Measurements from ENCODE around the gene MED10. TPM values are rescaled to one million over a fixed set of nuclear protein-coding genes. Genes with fewer than 3 reads are reported as not detected.

The MED10 gene
- total and polyA plus RNA-seq, 2 donors (not counting 1 experiment from before 2014, with no cell fraction given), result 49.9 to 50.9 TPM

DNA sequence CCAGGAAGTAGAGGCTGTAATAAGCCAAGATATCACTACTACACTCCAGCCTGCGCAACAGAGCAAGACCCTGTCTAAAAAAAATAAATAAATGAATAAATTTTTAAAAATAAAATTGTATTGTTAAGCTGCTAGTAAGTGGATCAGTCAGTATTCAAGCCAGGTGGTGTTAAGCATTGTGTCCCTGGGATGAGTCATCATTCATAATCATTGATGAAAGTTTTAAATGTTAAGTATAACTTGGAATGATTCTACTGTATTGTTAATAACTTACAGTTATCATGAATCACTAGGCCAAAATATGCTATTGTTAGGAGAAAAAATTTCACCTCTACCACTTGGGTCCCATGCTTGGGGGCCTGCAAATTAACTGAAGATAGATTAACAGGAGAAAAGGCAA is 38.2 kb downstream of the MED10 start:
- ChIA-PET CTCF (no interaction called here), POLR2A (no interaction called here)
- no peak overlapping the region for H3K27ac Mint-ChIP-seq
- no peaks in the 10 kb centered on the region for H3K79me2 ChIP-seq (ENCODE audit: control insufficient read depth, insufficient read depth, low read length)
- H3K4me1 ChIP-seq (ENCODE audit: control insufficient read depth in 2 of 2, insufficient read depth in 2 of 2, low read length in 2 of 2), result no peaks in the 10 kb centered on the region
- WGBS (ENCODE audit: insufficient coverage), result no CpG with 5 or more reads among the region's 1 CpG
- no peak overlapping the region for H3K4me3 Mint-ChIP-seq
- no peak for DNase-seq
- TF ChIP-seq, protein P1, sequence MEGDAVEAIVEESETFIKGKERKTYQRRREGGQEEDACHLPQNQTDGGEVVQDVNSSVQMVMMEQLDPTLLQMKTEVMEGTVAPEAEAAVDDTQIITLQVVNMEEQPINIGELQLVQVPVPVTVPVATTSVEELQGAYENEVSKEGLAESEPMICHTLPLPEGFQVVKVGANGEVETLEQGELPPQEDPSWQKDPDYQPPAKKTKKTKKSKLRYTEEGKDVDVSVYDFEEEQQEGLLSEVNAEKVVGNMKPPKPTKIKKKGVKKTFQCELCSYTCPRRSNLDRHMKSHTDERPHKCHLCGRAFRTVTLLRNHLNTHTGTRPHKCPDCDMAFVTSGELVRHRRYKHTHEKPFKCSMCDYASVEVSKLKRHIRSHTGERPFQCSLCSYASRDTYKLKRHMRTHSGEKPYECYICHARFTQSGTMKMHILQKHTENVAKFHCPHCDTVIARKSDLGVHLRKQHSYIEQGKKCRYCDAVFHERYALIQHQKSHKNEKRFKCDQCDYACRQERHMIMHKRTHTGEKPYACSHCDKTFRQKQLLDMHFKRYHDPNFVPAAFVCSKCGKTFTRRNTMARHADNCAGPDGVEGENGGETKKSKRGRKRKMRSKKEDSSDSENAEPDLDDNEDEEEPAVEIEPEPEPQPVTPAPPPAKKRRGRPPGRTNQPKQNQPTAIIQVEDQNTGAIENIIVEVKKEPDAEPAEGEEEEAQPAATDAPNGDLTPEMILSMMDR (IDR thresholded peaks at IDR 0.05), result no peak
- no peak for TF ChIP-seq EZH2 (IDR thresholded peaks at IDR 0.05; ENCODE audit: borderline replicate concordance, insufficient read depth, low read depth, low read length, poor library complexity, severe bottlenecking)
- no peaks in the 10 kb centered on the region for H3K27me3 Mint-ChIP-seq
- no peak overlapping the region for H3K4me3 ChIP-seq (ENCODE audit: control extremely low read depth in 1 of 5, extremely low read depth in 1 of 5, insufficient read depth in 1 of 5, low read depth in 2 of 5, low read length in 4 of 5)
- ATAC-seq (ENCODE audit: low read depth), result no peak
- no peaks in the 10 kb centered on the region for H3K9me3 Mint-ChIP-seq (ENCODE audit: insufficient read depth)
- no peak overlapping the region for H3K27ac ChIP-seq (ENCODE audit: low read length in 2 of 2)
- H3K9me3 ChIP-seq (ENCODE audit: control extremely low read depth in 1 of 3, control insufficient read depth in 2 of 3, insufficient read depth in 1 of 3, low read length in 2 of 3), result no peaks in the 10 kb centered on the region
- H3K36me3 ChIP-seq (replicated peaks in 1 of 2; ENCODE audit: control extremely low read depth in 1 of 2, control insufficient read depth in 1 of 2, extremely low read depth in 1 of 2, insufficient read depth in 2 of 2, low read length in 1 of 2), result no peaks in the 10 kb centered on the region
- H3K4me2 ChIP-seq (replicated peaks; ENCODE audit: low read depth, low read length, poor library complexity, severe bottlenecking), result no peak overlapping the region
- no peak overlapping the region for H2AFZ ChIP-seq (ENCODE audit: insufficient read depth, low read depth, low read length, poor library complexity, severe bottlenecking)
- H3K27me3 ChIP-seq (replicated peaks in 1 of 4; ENCODE audit: control extremely low read depth in 1 of 4, control insufficient read depth in 3 of 4, insufficient read depth in 4 of 4, low read length in 3 of 4), result no peaks in the 10 kb centered on the region
- H4K20me1 ChIP-seq (ENCODE audit: control insufficient read depth, insufficient read depth, low read length, poor library complexity, severe bottlenecking), result no peaks in the 10 kb centered on the region
- H3K4me1 Mint-ChIP-seq, result no peaks in the 10 kb centered on the region
- intact Hi-C loops (cut with micrococcal nuclease), result no loop called here
- H3K9ac ChIP-seq (ENCODE audit: low read length), result no peak overlapping the region

DNA sequence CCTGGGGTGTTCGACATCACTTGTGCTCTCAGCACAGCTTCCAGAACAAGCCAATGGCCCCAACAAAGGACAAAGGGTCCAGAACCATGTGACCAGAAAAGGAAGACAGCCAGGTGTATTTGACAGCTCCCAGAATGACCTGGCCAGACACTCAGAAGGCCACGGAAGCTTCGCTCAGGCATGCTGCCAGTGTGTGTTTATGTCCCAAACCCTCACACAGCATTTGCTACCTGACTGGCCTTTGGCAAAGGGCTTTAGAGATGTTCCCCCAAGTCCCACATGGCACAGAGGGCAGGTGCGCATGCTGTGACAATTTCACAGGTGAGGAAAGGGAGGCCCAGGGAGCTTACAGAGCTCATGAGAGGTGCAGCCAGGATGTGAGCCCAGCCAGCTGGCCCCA is 39.5 kb downstream of the MED10 start:
- DNase-seq, result no peak
- Mint-ChIP-seq H3K27me3 (no peaks in the 10 kb centered on the region), H3K27ac (no peak overlapping the region), H3K9me3 (ENCODE audit: insufficient read depth) (no peaks in the 10 kb centered on the region), H3K4me1 (no peaks in the 10 kb centered on the region), H3K4me3 (no peak overlapping the region)
- H3K9me3 ChIP-seq (ENCODE audit: control extremely low read depth in 1 of 3, control insufficient read depth in 2 of 3, insufficient read depth in 1 of 3, low read length in 2 of 3), result no peaks in the 10 kb centered on the region
- H3K27me3 ChIP-seq (replicated peaks in 1 of 4; ENCODE audit: control extremely low read depth in 1 of 4, control insufficient read depth in 3 of 4, insufficient read depth in 4 of 4, low read length in 3 of 4), result no peaks in the 10 kb centered on the region
- H3K4me3 ChIP-seq (ENCODE audit: control extremely low read depth in 1 of 5, extremely low read depth in 1 of 5, insufficient read depth in 1 of 5, low read depth in 2 of 5, low read length in 4 of 5), result no peak overlapping the region
- 100% methylated on average over 4 of the region's 4 CpGs for WGBS (ENCODE audit: insufficient coverage)
- TF ChIP-seq EZH2 (IDR thresholded peaks at IDR 0.05; ENCODE audit: borderline replicate concordance, insufficient read depth, low read depth, low read length, poor library complexity, severe bottlenecking), result no peak
- TF ChIP-seq, protein P1 (IDR thresholded peaks at IDR 0.05), result no peak
- no peak for ATAC-seq (ENCODE audit: low read depth)
- H4K20me1 ChIP-seq (ENCODE audit: control insufficient read depth, insufficient read depth, low read length, poor library complexity, severe bottlenecking), result no peaks in the 10 kb centered on the region
- ChIA-PET POLR2A (no interaction called here), CTCF (no interaction called here)
- H3K9ac ChIP-seq (ENCODE audit: low read length), result no peak overlapping the region
- H3K4me2 ChIP-seq (replicated peaks; ENCODE audit: low read depth, low read length, poor library complexity, severe bottlenecking), result no peak overlapping the region
- intact Hi-C loops (cut with micrococcal nuclease), result no loop called here
- no peak overlapping the region for H3K27ac ChIP-seq (ENCODE audit: low read length in 2 of 2)
- H2AFZ ChIP-seq (ENCODE audit: insufficient read depth, low read depth, low read length, poor library complexity, severe bottlenecking), result no peak overlapping the region
- H3K79me2 ChIP-seq (ENCODE audit: control insufficient read depth, insufficient read depth, low read length), result no peaks in the 10 kb centered on the region
- no peaks in the 10 kb centered on the region for H3K4me1 ChIP-seq (ENCODE audit: control insufficient read depth in 2 of 2, insufficient read depth in 2 of 2, low read length in 2 of 2)
- H3K36me3 ChIP-seq (replicated peaks in 1 of 2; ENCODE audit: control extremely low read depth in 1 of 2, control insufficient read depth in 1 of 2, extremely low read depth in 1 of 2, insufficient read depth in 2 of 2, low read length in 1 of 2), result no peaks in the 10 kb centered on the region
